HG02588 (cell line): Measurements from ENCODE around the gene ARHGAP26.

ENCODE experiments used
- ATAC-seq: cut with Tn5 transposase; IDR thresholded peaks from one replicate; pipeline ENCODE4 v1.9.1; 2021; ENCODE audit warnings: mild to moderate bottlenecking, moderate library complexity; ENCODE audit not compliant: unreplicated experiment

The ARHGAP26 gene

DNA sequence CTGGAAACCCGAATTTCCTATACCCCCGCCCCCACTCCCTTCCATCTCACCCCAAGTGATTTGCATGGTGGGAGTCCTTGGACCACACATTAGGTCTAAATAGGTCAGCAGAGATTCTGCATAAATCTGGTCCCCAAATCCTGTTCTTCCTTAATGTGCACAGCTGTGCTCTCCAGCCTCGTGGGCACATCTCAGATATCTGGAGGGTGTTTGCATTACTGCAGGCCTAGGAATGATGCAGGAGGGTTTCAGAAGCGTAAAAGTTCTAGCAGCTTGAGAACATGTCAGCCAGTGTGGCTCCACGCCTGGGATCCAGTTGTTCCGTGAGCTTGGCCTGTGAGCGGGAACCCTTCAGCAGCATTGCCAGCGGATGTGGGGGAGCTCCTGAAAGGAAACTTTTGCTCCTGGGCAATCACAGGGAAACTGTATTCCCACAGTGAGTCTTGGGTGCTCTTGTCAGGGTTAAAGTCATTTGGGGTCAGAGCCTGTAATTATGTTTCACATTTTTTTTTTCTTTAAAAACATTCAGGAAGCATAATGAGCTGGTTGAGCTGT lies 12.9 kb downstream of the ARHGAP26 start:
- no peak for ATAC-seq

DNA sequence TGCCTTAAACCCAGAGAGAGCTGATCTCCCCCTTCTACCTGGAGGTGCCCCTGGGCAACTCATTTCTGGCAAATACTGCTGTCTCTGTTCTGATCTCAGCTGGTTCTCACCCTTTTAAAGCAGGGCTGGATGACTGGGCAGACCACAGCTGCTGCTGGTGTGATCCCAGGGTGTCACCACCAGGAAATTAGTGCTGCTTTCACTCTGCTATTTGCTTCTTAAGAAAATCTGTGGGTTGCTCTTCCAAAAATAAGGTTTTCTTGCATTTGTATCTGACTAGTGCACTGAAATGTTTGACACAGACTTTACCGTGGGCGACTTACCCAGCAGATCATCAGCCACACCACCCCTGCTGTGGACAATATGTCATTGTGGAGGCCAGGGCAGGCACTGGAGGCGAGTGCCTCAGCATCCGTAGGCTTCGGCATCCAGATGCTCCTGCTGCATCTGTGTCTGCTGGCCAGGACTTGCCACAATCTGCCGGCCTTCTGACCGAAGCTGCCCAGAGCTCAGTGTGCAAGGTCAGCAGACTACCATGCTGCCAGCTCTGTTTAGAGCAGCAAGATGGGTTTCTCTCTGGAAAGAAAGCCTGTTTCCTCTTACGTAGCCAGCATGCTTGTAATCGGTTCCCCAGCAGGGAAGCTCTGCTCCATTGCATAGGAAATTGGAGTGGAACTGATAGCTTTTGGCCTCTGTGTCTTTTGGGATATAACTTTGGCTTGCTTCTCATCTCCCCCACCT lies 13.6 kb downstream of the ARHGAP26 start:
- peak; percentile 82 for ATAC-seq

DNA sequence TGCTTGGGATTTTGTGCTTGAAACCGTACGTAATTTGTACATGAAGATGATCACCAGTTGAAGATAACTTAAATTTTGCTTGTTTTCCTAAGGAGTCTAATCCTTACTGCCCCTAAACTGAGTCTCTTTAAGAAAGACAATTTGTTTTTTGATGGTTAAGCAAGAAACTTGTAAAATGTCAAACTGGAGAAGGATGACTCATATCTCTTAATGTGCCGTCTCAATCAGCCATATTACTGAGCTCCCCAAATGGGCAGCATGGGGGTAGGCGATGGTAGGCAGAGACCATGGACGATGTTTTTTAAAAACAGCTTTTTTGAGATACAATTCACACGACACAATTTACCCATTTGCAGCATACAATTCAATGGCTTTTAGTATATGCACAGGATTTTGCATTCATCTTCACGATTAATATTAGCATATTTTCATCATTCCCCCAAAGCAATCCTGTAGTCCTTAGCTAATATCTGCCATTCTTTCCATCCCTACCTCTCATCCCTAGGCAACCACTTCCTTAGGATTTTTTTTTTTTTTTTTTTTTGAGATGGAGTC lies 14.3 kb downstream of the ARHGAP26 start:
- no peak for ATAC-seq

DNA sequence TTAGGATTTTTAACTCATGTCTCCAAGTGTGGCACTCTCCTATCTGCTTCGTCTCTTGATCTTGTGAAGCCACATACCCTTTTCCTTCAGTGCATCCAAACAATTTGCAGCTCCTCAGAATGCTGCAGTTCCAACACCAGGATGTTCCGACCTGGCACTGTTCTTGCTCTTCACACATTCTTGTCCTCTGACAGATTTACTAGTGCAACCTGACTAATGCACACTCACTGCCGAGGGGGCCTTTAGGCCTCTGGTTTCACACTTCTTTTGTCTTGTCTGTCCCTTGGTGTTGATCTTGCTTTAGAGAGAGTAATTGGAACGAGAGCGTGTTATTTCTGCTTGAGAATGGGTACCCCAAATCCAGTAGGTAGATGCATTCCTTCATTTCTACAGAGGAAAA lies 15.0 kb downstream of the ARHGAP26 start:
- ATAC-seq: no peak

DNA sequence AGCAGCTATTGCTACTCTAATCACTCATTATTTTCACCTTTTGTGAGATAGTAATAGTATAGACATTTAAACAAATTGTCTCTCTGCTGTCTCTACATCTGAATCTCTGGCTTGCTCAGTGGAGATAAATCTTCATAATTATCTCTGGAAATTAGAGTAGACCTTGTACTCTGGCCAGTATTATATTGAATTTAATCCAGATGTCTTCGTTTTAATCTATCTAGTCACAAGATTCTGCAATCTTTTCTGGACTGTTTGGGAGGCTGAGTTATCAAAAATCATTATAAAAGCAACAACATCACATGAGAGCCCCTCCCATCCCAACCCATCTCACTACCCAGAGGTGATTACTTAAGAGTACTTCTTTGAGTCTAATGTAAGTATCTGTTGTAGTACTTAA lies 19.0 kb downstream of the ARHGAP26 start:
- no peak for ATAC-seq

DNA sequence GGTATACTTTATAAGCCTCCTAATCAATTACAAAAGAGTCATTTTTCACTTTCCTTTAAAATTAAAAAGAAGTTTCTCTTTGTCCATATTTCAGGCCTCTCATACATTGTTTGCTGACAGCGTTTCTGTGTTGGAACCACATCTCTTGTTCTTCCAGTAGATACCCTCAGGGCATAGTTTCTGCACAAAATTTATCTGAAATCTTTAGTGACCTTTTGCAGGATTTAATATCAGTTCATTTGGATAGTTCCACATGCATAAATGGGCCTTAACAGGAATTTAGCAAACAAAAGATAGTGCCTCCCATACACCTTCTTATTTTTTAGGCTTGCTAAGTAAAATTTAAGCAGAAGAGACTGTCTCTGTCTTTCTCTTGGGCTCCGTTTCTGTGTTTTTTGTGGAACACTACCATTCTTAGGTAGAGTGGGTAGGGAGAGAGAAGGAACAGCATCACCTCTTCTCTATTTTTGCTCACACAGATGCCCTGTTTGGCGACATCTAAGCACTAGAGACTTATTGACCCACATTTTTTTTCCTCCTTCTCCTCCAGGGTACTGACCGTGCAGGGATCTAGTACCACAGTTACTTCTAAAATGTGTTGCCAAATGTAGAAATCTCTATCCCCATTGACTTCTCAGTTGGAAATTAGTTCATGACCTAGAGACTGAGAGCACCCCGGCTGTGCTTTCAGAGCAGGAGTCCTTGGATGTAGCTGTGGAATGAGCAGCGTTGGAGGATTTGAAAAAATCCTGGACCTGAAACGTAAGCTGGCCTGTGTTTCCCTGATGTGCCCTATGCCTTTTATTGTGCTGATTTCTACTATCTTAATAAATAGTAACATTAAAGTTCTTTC lies 22.1 kb downstream of the ARHGAP26 start:
- no peak for ATAC-seq

DNA sequence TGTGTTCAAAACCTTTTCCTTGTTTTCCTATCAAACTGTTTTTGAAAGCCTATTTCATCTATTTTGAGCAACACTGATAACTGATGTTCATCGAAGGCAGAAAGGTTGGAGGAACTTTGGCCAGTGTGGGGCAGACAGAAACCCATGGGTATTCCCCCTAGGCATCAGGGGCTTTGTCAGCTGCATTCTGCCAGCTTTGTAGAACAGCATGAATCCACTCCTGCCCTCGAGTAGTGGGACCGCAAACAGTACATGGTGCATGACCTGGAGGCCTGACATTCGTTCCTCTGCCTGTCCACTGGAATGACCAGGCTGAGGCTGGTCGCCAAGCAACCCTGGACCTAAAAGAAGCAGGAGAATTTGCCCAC lies 22.7 kb downstream of the ARHGAP26 start:
- no peak for ATAC-seq

DNA sequence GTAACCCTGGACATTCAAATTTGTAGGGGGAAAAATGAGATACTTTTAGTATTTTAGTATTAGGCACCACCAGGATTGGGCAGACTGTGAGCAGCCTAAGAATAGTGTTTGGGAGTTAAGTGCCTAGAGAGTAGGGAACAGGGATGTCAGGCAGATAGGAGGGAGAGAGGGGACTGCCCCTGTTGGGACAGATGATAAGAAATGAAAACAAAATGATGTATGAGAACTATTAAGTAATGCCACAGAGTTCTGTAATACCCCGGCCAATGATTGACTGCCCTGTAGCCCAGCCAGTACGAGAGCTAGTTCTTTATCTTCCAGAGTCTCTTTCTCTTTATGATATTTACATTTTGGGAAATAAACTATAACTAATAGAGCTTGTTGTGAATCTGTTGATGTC lies 24.4 kb downstream of the ARHGAP26 start:
- no peak for ATAC-seq

DNA sequence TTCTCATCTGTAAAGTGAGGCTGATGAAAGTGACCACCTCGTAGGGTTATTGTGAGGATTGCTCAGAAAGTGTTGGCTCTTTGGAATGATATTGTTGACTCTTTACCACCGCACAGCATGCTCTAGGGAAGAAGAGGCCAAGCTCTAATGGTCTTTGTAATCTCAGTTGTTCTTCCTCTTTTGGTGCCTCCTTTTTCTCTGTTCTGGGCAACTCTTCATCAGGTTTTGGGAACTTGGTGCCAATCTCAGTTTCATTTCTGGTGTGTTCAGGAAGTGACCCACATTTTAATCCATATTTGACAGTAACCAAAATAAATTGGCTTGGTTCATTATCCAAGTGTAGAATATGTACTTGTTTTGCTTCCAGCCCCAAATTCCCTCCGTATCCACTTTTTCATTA lies 25.1 kb downstream of the ARHGAP26 start:
- peak; percentile 46 for ATAC-seq

DNA sequence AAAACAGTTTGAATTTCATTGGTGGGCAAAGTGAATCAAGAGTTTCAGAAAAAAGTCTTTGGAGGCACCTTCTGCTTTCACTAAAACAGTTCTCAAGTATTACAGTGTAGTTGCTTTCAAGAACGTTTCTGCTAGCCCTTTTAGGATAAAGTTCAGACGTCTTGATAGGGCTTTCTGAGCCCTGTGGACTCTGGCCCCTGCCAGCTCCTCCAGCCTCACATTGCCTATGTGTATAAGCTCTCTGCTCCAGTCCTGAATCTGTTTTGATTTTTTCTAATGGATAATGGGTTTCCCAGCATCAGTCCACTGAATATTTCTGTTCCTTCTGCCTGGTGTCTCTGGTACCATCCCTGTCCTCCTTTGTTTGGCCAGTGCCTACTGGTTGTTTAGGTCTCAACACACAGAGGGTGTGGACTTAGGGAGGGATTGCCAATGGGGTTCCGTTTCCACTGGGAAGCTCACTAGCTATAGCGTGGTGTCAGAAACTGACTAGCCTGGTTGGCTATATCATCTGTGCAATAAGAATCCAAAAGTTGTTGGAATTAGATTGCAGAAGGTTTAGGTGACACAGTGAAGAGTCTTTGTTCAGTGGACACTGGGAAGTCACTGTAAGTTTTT lies 26.4 kb downstream of the ARHGAP26 start:
- ATAC-seq: no peak

DNA sequence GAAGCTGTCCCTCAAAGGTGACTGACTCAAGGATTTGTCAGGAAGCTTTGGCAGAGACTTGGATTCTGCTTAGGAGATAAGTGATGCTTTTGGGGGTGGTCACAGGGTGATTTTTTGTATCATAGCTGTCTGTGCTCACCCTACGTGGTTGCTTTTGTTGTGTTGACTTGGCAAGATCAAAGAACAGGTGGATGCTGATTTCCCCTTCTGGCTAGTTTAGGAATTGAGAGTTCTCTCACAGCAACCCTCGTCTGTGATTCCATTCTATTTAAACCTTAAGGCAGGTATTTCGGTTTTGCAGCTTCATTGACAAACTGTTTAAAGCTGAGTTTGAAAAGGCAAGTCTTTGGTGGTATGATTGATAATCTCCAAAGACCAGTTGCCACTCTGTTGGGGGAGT lies 27.2 kb downstream of the ARHGAP26 start:
- ATAC-seq: no peak

DNA sequence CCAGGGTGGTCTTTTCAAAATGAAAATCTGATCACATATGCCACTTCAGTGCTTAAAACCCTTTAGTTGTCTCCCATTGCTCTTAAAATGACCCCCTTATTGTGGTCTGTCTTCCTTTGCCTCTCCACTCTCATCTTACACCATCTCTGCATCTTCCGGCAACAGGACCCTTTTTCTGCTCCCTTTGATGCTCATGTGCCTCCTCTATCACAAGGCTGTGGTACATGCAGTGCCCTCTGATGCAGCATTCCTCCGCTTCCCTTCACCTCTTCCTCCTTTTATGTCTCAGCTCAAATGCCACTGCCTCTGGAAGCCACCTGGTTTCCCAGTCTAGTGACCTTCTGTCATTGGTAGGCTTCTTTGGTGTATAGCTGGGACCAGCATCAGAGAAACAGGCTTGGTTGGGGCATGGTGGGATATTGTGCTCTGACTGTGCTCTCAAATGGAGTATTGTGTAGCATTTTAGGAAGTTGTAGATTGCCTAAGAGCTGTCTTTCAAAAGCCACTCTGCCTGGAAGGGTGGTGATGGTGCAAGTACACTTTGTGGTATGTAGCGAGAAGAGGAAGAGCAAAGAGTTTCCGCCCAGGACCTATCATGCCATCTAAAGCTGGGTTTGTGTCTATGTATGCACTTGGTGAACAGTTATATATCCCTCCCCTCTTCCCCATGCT lies 28.1 kb downstream of the ARHGAP26 start:
- no peak for ATAC-seq

DNA sequence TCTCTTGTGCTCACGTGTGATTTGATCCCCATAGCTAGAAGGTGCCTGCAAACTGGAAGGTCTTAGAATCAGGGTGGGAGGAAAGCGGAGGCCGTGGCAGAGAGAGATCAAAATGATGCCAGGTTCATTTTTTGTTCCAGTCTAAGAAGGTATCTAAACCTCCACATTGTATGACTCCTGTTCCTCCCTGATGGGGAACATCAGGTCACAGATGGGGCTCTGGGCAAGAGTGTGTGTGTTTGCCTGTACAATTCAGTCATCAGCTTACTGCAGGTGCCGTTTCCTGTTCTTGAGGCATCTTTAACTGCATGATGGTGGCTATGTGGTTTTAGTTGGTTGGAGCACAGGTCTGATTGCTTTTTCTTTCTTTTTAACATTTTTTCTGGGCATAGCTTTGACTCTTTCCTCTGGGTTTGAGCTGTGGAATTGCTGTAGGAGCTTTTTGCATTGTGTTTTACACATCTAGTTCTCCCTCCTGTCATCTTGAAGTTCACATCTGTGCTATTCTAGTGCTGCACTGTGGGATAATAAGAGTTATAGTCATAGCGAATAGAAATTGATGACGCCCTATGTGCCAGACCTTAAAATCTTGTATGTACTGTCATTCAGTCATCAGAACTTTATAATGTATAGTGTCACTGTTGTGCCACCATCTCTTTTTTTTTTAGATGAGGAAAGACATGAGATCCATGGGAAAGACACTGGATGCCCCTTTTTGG lies 30.8 kb downstream of the ARHGAP26 start:
- ATAC-seq: peak; percentile 86

DNA sequence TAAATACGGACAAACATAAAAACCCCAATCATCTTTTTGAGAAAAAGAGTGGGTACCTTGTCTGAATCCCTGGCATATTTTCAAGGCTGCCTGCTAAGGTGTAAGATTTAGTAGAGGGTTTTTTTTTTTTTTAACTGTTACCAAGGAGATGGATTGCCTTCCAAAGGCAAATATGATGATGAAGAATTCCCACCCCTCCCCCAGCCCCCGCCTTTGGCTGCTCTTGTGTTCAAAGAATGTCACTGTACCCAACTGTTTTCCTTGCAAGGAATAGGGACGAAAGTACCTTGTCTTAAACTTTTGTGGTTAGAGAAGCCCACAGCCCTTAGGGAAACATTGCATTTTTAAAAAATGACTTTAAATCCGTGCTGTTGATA lies 31.3 kb downstream of the ARHGAP26 start:
- no peak for ATAC-seq

DNA sequence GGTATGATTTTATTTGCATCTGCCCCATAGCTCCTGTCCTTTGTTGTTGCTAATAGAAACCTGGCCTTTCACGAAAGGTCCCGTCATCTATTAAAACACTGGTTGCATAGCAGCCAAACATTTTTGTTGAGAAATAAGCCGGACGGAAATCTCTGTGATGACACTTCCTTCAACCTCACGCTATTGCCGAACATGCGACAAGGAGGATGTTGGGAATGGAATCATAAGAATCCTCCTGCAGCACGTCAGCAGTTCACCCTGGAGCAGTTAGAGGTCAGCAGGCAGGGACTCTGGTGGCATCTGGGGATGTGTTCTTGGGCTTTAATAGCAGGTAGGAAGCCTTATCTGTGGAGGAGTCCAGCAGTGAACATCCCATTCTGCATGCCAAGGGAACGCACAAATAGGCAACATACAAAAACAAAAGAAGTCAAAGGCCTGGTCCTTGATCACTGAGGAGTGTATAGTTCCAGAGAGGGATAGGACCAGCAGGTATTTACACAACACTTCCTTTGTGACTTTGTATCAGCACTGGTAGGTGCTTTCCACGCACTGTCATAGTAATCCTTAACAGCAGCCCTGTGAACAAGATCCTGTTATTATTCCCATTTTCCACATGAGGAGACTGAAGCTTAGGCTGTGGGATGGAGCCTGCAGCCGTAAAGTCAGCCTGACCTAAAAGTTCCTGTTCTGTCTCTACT lies 33.4 kb downstream of the ARHGAP26 start:
- no peak for ATAC-seq

DNA sequence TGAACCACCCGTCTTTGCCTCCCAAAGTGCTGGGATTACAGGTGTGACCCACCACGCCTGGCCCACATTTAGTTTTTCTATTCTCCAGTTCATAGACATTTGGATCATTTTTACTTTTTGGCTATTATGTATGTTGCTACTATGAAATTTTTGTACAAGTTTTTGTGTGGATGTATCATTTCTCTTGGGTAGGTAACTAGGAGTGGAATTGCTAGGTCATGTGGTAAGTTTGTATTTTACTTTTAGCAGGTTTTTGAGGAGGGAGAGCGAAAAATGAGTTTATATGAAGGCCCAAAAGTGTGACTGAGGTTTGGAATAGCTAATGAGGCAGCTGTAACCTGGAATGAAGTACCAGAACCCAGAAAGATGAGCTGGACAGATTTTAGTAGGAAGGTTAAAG lies 35.2 kb downstream of the ARHGAP26 start:
- ATAC-seq: no peak

DNA sequence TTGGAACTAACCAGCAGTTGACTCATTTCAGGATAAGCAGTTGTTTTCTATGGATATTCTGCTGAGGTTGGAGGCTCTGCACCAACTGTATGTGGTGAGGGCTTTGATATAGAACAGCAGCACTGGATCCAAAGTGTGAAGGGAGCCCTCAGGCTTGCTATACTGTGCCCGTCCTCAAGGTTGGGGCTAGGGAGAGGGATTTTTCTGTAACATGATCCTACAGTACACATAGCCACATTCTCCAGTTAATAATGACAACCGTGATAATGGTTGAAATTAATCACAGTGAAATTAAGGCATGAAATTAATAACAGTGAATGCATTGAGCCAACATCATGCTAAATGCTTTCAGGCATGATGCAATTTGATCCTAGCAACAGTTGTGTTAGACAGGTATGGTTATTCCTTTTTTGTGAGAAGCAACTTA lies 36.7 kb downstream of the ARHGAP26 start:
- no peak for ATAC-seq

DNA sequence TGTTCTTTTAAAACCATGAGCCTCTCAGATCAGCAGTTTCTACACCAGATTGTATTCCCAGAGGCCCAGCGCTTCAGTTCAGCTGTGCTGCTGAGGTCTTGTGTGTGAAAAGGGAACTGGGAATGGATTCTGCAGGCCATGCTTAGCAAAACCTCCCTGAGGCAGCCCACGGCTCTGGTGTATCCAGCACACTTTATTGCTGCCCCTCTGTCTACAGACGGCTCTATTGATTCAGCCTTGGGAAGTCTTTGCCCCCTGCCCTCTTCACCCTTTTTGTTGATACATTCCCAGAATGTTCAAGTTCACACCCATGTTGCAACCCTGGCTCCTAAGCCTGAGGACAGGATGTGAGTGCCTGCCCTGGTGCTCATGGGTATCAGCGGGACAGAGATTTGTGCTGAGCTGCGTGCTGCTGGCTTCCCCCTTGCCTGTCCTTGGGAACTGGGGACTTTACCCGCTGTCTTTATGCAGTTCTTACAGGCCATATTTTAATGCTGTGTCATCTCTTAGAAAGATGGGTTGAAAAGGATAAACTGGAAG lies 37.3 kb downstream of the ARHGAP26 start:
- no peak for ATAC-seq

DNA sequence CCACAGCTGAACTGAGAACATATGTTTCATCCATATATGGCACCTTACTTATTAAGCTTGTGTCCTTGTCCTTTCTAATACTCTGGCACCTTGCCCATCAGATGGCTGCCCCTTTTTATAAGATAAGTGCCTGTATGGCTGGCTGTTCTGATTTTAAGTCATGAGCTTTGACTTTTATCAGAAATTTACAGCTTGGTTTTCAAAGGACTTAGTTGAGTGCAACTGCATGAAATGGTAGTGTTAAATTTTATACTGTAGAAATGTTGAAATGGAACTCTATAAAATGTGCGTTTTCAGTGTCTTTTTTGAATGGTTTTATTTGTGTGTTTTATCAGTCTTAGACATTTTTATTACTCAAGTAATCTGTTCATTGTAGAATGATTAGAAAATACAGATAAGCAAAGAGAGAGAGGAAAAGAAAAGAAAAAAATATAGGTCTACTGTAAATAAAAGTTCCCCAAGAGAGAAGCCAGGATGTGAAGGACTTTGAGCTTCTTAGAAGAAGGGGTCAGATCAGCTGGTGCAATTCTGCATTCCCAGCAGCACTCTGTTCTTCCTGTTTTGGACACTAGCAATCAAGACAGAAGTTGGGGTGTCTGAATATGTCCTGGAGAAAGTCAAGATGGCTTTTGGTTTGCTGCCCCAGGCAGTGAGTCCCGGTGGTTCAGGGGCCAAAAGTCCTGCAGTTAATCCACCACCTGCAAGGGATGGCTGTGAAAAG lies 38.9 kb downstream of the ARHGAP26 start:
- no peak for ATAC-seq
